Hematopoietic multipotent progenitor cell treated with erythropoietin and hydrocortisone succinate and interleukin-3 and kit ligand, for 8 days (in vitro differentiated cells): ENCODE measurements around the gene COMP.

Experiments used
- DNase-seq: peaks from one replicate; pipeline ENCODE4 v3.0.0-alpha.2; 2015

Gene COMP

DNA sequence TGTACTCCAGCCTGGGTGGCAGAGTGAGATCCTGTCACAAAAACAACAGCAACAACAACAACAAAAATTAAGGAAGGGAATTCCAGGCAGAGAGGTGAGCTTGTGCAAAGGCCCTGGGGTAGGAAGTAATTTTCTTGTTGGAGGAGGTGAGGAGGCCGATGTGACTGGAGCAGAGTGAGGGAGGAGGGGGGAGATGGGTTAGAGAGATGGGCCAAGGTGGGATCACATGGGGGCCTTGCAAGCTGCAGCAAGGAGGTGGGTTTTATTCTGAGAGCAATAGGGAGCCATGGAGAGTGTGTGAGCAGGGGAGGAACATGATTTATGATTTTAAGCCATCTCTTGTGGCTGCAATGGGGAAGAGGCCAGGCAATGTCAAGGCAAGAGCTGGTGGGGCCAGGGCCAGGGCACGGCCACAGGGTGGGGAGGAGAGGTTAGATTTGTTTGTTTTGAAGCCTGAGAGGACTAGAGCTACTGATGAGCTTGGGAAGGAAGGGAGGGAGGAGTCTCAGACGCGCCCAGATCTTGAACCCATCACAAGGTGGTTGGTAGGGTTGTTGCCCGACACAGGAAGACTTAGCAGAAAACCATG lies 12.5 kb upstream of the COMP start:
- DNase-seq = no peak

DNA sequence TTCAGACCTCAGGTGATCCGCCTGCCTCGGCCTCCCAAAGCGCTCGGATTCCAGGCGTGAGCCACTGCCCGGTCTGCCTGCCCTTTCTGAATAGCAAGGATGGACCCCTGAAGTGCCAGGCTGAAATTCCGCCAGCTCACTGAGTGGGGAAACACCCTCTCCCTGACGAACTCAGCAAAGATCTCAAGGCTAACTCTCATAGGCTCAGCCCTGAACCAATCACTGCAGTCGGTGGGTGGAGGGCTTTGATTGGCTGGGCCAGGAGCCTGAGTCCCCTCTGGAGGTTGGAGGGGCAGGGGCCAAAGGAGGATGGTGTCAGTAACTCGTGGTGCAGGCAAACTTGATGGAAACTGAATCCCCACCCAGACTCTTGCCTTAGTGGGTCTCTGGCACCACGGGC lies 11.2 kb upstream of the COMP start:
- DNase-seq = no peak

DNA sequence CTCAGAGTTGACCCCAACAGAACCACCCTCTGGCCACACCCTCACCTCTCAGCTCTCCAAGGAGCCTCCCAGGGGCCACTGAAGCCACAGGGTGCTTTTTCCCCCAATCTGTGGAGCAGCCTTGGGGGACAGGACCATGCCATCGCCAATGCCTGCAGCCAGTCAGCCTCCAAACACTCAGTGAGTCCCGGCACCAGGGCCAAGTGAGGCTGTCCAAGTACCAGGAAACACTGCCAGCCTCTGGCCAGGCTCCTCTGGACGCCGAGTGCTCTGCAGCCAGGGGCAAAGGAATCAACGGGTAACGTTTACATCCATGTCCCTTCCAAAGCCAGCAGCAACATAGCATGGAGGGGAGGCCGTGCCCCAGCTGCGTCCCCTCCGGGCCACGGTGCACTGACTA lies 9.5 kb upstream of the COMP start:
- no peak for DNase-seq

DNA sequence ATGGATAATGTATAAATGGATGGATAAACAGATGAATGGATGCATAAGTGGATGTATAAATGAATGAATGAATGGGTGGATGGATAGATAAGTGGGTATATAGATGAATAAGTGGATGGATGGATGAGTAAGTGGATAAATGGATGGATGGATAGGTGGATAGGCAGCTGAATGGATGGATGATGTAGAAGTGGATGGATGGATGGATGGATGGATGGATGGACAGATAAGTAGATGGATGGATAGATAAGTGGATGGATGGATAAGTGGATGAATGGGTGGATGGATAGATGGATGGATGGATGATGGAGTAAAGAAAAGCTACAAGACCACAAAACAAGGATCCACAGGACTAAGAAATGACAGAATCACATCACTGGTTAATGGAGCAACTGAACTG lies 9.0 kb upstream of the COMP start:
- no peak for DNase-seq

DNA sequence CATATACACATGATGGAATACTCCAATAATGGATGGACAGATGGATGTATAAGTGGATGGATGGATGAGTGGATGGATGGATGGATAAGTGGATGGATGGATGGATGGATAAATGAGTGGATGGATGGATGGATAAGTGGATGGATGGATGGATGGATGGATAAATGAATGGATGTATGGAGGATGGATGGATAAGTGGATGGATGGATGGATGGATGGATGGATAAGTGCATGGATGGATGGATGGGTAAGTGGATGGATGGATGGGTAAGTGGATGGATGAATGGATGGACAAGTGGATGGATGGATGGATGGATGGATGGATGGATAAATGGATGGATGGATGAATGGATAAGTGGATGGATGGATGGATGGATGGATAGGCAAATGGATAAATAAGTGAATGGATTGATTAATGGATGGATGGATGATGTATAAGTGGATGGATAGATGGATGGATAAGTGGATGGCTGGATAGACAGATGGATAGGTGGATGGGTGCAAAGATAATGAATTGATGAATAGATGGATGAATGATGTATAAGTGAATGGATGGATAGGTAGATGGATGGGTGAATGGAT lies 8.4 kb upstream of the COMP start:
- DNase-seq = no peak

DNA sequence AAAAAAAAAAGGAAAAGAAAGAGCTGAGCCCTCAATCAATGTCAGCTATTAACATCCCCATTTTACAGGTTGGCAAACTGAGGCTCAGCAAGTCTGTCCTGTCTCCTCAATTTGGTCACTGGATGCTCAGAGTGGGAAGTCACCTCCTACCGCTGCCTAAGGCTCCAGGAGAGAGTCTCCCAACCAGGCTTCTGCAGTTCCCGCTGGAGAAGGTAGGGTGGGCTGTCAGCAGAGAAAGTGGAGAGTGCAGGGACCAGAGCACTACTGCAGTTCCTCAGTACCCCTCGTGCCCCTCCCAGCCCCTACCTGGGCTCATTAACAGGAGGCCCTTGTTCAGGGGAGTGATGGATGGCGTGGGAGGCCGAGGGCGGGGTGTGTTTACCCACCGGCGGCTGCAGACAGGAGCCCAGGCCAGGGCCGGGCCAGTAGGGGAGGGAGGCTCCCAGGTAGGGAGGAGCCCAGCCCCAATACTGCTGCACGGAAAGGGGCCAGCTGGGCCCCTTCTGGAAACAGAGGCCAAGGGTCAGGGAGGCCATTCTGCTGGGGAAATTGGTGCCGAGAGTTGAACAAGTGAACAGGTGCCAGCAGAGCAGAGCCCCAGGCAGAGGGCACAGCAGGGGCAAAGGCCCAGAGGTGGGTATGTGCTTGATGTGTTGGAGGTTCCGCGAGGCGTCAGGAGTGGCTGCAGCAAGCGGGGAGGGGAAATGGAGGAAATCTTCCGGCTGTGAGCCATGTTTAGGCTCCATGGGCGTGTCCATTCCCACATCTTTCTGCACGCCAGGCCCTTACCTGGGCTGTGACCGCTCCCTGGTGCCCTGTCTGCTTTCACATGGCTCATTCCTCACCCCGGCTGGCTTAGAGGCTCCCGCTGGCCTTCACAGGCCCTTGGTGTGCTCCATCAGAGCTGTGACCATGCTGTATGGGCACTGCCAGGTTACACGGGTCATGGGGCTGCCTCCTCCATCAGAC lies 7.6 kb upstream of the COMP start:
- DNase-seq = no peak

DNA sequence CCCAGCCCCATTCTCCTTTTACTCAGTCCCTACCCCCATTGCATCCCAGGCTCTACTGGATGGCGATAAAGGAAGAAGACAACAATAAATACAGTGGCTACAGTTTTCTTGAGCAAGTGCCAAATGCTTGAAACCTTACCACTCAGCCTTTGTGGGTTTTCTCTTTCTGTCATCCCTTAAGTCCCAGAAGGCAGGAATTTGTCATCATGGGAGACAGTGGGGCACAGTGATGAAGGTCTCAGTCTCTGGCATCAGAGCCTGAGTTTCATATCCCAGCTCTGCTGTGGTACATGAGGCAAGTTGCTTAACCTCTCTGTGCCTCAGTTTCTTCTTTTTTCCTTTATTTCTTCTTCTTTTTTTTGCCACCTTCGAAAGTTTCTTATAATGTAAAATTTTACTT lies 5.1 kb upstream of the COMP start:
- no peak for DNase-seq

DNA sequence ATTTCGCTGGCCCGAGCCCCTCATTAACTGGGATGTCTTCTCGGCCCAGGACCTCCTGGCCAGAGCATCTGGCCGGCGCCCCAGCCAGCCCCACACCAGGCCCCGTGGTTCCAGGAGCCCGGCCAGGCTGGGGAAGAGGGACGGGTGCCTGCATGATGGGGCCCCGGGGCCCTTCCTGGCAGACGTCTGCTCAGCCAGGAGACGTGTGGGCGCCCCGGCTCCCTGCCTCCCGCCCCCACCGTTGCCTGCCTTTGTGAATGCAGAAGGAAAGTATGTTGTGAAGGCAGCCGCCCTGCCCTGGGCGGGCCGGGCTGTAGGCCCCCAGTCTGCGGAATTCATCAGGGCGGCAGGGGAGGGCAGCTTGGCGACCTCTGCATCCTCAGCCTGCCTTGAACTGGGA lies 4.4 kb upstream of the COMP start:
- DNase-seq = no peak

DNA sequence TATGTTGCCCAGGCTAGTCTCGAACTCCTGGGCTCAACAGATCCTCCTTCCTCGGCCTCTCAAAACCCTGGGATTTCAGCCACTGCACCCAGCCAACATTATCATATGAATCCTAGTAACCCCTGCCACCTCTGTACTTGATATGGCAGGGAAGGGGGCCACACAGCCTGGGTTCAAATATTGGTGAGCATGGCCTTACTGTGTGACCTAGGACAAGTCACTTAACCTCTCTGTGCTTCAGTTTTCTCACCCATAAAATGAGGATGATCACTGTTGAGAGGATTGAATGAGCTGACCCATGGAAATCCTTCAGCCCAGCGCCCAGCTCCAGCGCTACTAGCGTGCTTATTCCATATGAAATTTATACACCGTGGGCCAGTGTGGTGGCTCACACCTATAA lies 3.6 kb upstream of the COMP start:
- DNase-seq = no peak

DNA sequence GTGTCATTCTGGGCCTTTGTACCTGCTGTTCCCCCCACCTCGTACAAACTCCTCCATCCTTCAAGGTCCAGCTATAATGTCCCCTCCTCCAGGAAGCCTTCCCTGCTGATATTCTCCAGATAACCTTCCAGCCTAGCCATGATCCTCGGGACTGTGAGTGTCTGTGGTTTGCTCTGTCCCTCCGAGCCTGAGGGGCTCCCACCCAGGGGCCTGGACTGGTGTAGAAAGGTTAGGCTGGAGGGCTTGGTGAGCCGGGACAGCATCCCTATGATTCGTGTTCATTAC lies 2.9 kb upstream of the COMP start:
- no peak for DNase-seq

DNA sequence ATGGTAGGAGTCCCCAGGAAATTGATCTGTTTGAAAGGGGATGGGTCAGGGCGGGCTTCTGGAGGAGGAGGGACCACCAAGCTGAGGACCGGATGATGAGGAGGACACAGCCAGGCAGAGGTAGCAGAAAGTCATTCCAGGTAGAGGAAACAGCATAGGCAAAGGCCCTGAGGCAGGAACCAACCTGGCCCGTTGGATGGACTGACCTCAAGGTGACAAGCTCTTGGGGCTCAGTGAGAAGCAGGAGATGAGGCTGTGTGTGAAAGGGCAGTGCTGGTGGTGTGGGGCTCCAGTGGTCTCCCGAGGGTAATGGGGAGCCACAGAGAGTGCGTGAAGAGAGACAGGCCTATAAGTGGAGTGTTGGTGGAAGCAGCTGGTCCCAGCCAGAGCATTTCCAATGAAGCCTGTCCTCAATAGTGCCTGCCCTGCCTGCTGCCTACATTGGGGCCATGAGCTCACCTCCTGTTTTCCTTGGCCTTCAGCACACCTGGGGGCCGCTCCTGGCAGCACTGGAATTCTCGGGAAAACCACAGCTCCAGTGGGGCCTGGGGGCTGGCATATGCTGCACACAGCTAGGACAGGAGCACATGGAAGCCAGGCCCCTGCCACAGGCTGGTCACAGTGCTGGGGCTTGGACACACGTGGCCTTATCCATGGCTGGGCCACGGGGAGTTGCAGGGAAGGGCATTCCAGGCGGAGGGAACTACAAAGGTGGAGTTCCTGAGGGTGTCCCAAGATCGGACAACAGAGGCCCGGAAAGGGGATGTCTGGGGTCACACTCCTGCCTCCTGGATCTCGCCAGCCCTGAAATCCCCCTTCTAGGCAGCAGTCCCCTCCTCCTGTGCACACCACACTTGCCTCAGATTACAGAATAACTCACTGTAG lies 2.3 kb upstream of the COMP start:
- DNase-seq = no peak

DNA sequence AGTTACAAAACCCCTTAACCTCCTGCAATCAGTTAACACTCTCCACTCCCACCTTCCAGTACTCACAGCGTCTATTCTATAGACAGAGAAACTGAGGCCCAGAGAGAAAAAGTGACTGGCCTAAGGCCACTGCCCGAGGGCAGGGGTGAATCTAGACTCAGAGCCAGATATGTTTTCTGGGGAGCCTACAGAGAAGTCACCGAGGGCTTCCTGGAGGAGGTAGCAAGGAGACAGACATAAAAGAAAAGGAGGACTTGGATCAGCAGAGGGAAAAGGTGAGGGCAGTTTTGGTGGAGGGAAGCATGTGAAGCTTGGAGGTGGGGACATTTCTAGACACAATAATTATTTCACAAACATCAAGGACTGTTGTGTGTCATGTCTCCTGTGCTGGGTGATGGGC lies 1.6 kb upstream of the COMP start:
- DNase-seq = no peak

DNA sequence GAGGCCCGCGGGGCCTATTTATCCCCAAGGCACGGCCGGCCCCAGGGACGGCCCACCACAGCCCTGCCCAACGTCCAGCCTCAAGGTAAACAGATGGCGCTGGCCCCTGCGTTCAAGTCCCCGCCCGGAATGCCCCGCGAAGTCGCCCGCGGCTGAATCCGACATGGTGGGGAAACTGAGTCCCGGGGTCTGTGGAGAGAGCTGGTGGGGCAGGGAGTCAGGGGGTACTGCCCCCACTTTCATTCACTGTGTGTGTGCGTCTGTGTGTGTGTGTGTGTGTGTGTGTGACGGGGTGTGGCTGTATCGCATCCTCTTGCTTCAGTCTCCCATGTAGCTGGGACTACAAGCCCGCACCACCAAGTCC lies 192 bp upstream of the COMP start:
- DNase-seq = no peak

DNA sequence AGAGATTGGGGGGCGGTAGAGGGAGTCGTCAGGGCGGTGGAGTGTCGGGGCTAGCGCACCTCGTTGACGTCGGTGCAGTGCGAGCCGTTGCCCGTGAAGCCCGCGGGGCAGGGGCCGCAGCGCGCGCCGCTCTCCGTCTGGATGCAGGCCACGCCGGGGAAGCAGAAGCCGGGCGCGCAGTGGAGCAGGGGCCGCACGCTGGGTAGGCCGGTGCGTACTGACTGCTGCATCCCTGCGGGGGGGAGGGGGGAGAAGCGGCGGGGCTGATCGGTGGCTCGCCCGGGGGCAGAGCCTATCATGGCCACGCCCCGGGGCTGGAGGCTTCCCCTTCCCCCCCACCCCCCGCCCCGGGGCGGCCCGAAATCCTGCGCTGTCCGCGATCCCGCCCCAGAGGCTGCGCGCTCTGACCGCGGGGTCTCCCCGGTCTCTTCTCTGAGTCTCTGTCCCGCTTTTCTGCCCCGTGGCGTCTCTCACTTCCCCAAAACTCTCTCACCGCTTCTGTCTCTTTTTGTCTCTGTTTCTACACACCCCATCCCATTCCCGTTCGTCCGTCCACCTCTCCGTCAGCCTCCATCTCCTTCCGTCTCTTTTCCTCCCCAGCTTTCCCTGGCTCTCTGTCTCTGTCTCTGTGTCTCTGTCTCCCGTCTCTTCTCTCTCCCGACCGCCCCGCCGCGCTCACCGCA lies 1.1 kb downstream of the COMP start:
- DNase-seq = no peak

DNA sequence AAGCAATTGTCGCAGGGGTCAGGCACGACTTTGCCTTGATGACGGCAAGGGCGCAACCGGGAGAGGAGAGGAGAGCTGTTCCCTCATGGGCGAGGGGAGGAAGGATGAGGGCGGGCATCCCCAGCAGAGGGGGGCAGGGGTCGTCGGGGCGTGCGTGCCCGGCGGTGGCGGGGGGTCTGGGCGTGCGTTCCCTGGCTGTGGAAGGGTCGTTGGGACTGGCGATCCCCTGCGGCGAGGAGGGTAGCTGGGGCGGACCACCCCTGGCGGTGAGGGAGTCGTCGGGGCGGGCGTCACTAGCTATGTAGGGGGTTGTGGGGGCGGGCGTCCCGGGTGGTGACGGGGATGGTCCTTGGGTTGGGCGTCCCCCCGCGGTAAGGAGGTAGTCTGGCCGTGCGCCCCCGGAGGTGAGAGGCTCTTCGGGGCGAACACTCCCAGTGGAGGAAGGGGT lies 1.7 kb downstream of the COMP start:
- no peak for DNase-seq

DNA sequence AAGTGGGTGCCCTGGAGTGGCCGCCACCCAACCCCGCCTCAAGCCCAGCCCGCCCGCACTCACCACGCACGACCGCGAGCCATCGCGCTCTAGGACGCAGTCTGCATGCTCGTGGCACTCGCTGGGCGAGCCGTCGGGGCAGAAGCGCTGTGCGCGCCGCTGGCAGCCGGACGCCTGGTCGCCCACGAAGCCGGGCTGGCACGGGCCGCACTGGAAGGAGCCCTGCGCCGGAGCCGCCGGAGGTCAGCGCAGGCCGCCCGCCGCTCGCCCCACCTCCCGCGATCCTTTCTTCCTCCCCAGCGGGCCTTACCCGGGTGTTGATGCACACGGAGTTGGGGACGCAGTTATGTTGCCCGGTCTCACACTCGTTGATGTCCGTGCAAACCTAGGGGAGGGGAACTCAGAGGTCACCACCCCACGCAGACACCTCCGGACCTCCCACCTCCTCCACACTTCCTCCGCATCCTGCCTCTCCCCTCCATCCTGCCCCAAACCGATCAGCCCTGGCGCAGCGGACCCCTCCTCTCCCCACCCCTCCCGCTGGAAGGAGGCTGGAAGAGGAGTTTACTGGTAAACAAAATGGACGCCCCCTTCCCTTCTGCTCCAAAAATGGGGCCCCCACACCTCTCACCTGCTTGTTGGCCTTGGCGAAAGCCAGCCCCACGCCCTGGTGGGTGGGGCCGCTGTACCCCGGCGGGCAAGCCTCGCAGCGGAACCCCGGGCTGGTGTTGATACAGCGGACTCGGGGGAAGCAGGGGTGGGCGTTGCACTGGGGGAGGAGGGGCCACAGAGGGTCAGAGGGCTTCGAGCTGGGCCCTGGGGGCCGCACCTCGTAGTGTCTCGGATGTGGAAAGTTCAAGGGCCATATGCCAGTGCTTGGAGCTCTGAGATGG lies 2.3 kb downstream of the COMP start:
- DNase-seq = no peak

DNA sequence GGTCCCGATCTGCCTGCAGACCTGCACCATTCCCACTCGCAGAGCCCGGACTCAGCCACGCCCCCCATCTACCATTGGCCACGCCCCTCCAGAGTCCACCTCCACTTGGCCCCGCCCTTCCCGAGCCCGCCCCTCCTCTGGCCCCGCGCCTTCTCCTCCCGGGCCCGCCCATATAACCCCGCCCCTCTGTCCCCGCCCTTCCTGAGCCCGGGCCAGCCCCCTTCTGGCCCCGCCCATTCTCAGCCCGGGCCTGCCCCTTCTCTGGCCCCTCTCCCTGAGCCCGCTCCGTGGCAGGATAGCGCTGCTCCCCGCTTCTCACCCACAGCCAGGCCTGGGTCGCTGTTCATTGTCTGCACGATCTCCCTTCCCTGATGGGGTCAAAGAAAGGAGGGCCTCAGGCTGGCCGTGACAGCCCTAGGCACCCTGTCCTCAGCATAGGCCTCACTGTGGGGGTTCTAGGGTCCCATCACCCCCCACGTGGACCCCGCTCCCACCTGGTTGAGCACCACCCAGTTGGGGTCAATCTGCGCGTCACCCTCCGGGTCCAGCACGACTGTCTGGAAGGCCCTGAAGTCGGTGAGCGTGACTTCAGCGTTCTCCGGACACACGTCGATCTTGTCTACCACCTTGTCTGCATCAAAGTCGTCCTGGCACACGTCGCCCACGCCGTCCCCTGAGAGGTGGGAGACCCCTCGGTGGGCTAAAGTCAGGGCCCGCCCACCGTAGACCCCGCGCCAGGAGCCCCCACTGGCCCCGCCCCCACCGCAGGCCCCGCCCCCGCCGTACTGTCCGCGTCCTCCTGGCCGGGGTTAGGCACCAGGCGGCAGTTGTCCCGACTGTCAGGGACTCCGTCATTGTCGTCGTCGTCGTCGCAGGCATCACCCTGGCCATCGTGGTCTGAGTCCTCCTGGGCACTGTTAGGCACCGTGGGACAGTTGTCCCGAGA lies 5.7 kb downstream of the COMP start:
- DNase-seq = peak; percentile 76

DNA sequence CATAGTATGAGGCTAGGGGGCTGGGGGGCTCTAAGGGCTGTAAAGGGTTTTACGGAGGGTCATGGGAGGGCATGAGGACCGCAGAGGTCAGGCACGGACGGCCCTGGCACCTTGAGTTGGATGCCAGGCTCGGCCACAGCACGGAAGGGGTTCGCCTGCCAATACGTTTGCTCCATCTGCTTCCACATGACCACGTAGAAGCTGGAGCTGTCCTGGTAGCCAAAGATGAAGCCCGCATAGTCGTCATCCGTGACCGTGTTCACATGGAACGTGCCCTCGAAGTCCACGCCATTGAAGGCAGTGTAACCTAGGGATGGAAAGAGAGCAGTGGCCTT lies 6.4 kb downstream of the COMP start:
- DNase-seq = no peak

DNA sequence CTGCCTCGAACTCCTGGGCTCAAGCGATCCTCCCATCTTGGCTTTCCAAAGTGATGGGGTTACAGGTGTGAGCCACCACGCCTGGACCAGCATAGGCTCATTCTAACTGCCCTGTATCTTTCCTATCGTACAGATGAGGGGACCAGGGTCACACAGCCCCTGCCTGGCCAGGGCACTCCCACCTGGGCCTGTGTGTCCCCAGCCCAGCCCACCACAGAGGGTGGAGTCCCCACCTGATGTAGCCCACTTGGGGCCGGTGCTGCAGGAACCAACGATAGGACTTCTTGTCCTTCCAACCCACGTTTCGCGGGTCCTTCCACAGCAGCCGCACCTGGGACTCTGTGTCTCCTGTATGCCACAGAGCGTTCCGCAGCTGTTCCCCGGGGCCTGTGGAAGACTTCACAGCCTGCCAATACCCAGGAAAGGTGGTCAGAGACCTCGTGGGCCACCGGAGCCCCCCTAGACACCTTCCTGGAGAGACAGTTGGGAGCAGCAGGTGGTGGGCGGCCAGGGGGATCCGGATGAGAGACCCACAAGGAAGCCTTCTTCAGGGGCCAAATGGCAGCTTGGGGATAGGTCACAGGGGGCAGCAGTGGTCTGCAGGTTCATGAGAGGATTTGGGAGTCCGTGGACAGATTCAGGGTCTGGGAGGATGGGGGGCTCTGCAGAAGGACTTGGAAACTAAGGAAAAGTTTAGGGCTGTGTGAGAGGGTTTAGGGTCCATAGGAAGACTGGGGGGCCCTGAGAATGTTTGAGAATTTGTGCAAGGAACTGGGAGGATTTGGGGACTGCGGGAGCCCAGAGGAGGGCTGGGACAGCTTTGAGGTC lies 6.9 kb downstream of the COMP start:
- DNase-seq = no peak
